Kidney (tissue), 14 donors: ENCODE data around the gene EEF1A1. TPM values are rescaled to one million over a fixed set of nuclear protein-coding genes. Genes with fewer than 3 reads are reported as not detected.
"Not testable (repeated sequence)": the region's sequence is repeated elsewhere in the genome, so short reads cannot be mapped to it uniquely, and the experiment has no call there.

Experiments
- DNase-seq, 5 donors: peaks; one replicate each; pipeline ENCODE4 v3.0.0-alpha.2; 2013 to 2020
- FAIRE-seq: peaks from 2 replicates; lab custom pipeline; 2012; peaks lifted over from hg19 to GRCh38; lab: Jason Lieb, UNC
- H3K27ac ChIP-seq, 2 donors: one replicate each; pipeline ENCODE4 v1.7.0; 2013; ENCODE audit warnings: low read depth in 2 of 2, low read length in 2 of 2, inconsistent platforms in 1 of 2
- H3K27me3 ChIP-seq: one replicate; pipeline ENCODE4 v1.7.1; 2013; ENCODE audit warnings: low read length, inconsistent platforms; ENCODE audit not compliant: control insufficient read depth, insufficient read depth
- H3K36me3 ChIP-seq, 3 donors: one replicate each; pipeline versions ENCODE4 v1.7.0 to v1.7.1; 2013; ENCODE audit warnings: low read length in 3 of 3, control low read depth in 1 of 3, inconsistent platforms in 1 of 3; ENCODE audit not compliant: insufficient read depth in 3 of 3, control insufficient read depth in 2 of 3
- H3K4me1 ChIP-seq, 3 donors: one replicate each; pipeline versions ENCODE4 v1.7.0 to v1.7.1; 2013; ENCODE audit warnings: low read length in 3 of 3, inconsistent platforms in 1 of 3, low read depth in 1 of 3; ENCODE audit not compliant: control insufficient read depth in 2 of 3, insufficient read depth in 2 of 3
- H3K4me3 ChIP-seq, 3 donors: one replicate each; pipeline versions ENCODE4 v1.7.0 to v1.8.1; 2013; ENCODE audit warnings: low read length in 3 of 3, control low read depth in 1 of 3, inconsistent platforms in 1 of 3
- H3K9ac ChIP-seq, 3 donors: one replicate each; pipeline versions ENCODE4 v1.7.0 to v1.7.1; 2013; ENCODE audit warnings: low read length in 3 of 3, control low read depth in 1 of 3, inconsistent platforms in 1 of 3
- H3K9me3 ChIP-seq, 3 donors: one replicate each; pipeline versions ENCODE4 v1.7.0 to v1.7.1; 2013; ENCODE audit warnings: low read length in 3 of 3, control low read depth in 1 of 3, inconsistent platforms in 1 of 3; ENCODE audit not compliant: control insufficient read depth in 2 of 3, insufficient read depth in 1 of 3
- CTCF ChIP-seq: IDR thresholded peaks from 3 replicates; pipeline ENCODE4 v1.5.1; 2012; ENCODE audit warnings: mild to moderate bottlenecking, moderate library complexity, borderline replicate concordance; ENCODE audit not compliant: insufficient read depth; ENCODE audit errors: extremely low read depth
- intact Hi-C: fragments of 100-400 bp; cut with DNase I; formaldehyde crosslinking; loops from one replicate; pipeline ENCODE4 v1.11.1; 2022
- polyA plus RNA-seq: library from polyadenylated mRNA; stranded (reverse); fragments of 350-450 nt; fragmentation: Illumina TruSeq; extraction: RNeasy Lipid Tissue Mini Kit (QIAGEN cat#74804); gene quantifications from one replicate; pipeline ENCODE4 v1.2.3, GENCODE V29; 2014; ENCODE audit warnings: low read depth, low replicate concordance; ENCODE audit not compliant: insufficient read depth
- total RNA-seq: library from RNA; stranded (reverse); fragmentation: NEBNext Ultra II Directional; extraction: Animal tissue kit (Norgen Biotek cat#: 25700); gene quantifications from one replicate; pipeline ENCODE4 v1.2.1, GENCODE V29; 2021
- donor health status: control.
- donor health status: control.
- donor health status: control.
- donor health status: control.
- donor health status: control.
- donor health status: DM: yes; HTN: yes; CAD: no.
- donor health status: Normal renal cell carcinoma (clear cell type).

The EEF1A1 gene
- total and polyA plus RNA-seq, 2 donors from 2014 or later: 9,725 to 10,277 TPM

GRCh38 chr6:73506246-73506645 lies 14.6 kb downstream of the EEF1A1 start:
- Histone ChIP-seq H3K9me3 (no peaks in the 10 kb centered on the region), H3K36me3 (peaks cover 0 to 8% (median 5%) of the 10 kb centered on the region in 3 donors), H3K4me3 (no peak overlapping the region), H3K9ac (no peak overlapping the region), H3K27ac (no peak overlapping the region), H3K27me3 (no peaks in the 10 kb centered on the region), H3K4me1 (no peaks in the 10 kb centered on the region)
- DNase-seq (no peak), FAIRE-seq (no peak)
- no peak for TF ChIP-seq CTCF
- intact Hi-C loops: no loop called here

GRCh38 chr6:73505705-73506104 lies 15.1 kb downstream of the EEF1A1 start:
- peaks cover 0 to 12% (median 7%) of the 10 kb centered on the region in 3 donors for H3K36me3 ChIP-seq
- intact Hi-C loops, H3K27ac ChIP-seq, H3K9me3 ChIP-seq, H3K4me1 ChIP-seq, H3K9ac ChIP-seq, H3K27me3 ChIP-seq, FAIRE-seq, H3K4me3 ChIP-seq, DNase-seq: not testable (repeated sequence)

GRCh38 chr6:73505142-73505541 lies 15.7 kb downstream of the EEF1A1 start:
- no peak for DNase-seq
- TF ChIP-seq CTCF: no peak
- intact Hi-C loops: no loop called here
- Histone ChIP-seq H3K9me3 (no peaks in the 10 kb centered on the region), H3K4me3 (no peak overlapping the region), H3K4me1 (no peaks in the 10 kb centered on the region), H3K9ac (no peak overlapping the region), H3K27ac (no peak overlapping the region), H3K36me3 (peaks cover 0 to 15% (median 7%) of the 10 kb centered on the region in 3 donors), H3K27me3 (no peaks in the 10 kb centered on the region)
- no peak for FAIRE-seq

DNA sequence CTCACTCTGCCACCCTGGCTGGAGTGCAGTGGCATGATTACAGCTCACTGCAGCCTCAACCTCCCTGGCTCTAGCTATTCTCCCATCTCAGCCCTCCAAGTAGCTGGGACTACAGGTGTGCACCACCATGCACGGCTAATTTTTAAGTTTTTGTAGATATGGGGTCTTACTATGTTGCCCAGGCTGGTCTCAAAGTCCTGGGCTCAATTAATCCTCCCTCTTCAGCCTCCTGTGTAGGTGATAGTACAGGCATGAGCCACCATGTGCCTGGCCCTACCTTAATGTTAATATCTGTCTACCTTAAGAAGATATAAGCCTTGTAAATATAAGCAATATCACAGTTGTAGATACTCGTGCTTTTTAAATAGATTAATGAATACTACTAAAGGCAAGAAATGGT lies 16.7 kb downstream of the EEF1A1 start:
- TF ChIP-seq CTCF: no peak
- no peak overlapping the region for H3K4me3 ChIP-seq
- no peaks in the 10 kb centered on the region for H3K4me1 ChIP-seq
- DNase-seq: no peak
- peaks cover 3 to 15% (median 7%) of the 10 kb centered on the region in 3 donors for H3K36me3 ChIP-seq
- H3K27me3 ChIP-seq: no peaks in the 10 kb centered on the region
- H3K9me3 ChIP-seq: no peaks in the 10 kb centered on the region
- no peak for FAIRE-seq
- intact Hi-C loops: no loop called here
- H3K9ac ChIP-seq: no peak overlapping the region
- no peak overlapping the region for H3K27ac ChIP-seq
